ENCODE measurements around the gene KISS1. TPM values are rescaled to one million over a fixed set of nuclear protein-coding genes. Genes with fewer than 3 reads are reported as not detected.
"Not testable (repeated sequence)": the region's sequence is repeated elsewhere in the genome, so short reads cannot be mapped to it uniquely, and the experiment has no call there.

The KISS1 gene
- polyA plus RNA-seq, 1 of the 3 experiments (the other 2 are of a cell fraction), result 0.10 TPM

DNA sequence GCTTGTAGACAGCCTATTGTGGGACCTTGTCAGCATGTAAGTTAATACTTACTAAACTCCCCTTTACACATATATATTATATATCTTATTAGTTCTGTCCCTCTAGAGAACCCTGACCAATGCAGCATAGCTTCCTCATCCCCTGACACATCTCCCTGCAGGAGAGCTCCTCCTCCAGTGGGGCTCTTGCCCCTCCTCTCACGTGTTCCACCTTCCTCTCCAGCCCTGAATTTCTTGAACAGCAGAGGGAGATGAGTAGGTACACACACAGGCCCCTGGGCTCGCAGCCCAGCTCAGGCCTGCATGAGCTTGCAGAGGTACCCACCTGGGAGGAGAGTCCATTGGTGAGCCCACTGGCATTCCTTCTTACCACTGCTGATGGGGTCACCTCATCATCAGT lies 44.8 kb upstream of the KISS1 start:
- Histone ChIP-seq H3K27me3 (ENCODE audit: insufficient read depth) (no peaks in the 10 kb centered on the region), H3K4me1 (ENCODE audit: control insufficient read depth in 1 of 2, insufficient read depth in 2 of 2, low read depth in 1 of 2, low read length in 1 of 2) (no peaks in the 10 kb centered on the region), H3K9me2 (no peaks in the 10 kb centered on the region), H3K9ac (no peak overlapping the region), H3K27ac (ENCODE audit: low read depth in 2 of 2, low read length in 1 of 2) (no peak overlapping the region), H3K4me2 (no peak overlapping the region), H4K20me1 (ENCODE audit: insufficient read depth) (no peaks in the 10 kb centered on the region), H3K79me2 (ENCODE audit: insufficient read depth) (no peaks in the 10 kb centered on the region), H2AFZ (ENCODE audit: low read depth) (no peak overlapping the region), H3F3A (replicated peaks; ENCODE audit: insufficient read depth) (no peaks in the 10 kb centered on the region), H3K36me3 (replicated peaks in 1 of 2; ENCODE audit: control insufficient read depth in 1 of 2, insufficient read depth in 2 of 2, low read length in 1 of 2) (peaks cover 0 to 3% of the 10 kb centered on the region in 2 experiments), H3K9me3 (no peaks in the 10 kb centered on the region), H3K4me3 (ENCODE audit: low read depth in 2 of 2, low read length in 1 of 2) (no peak overlapping the region)
- TF ChIP-seq CHD2 (IDR thresholded peaks at IDR 0.05; ENCODE audit: low read length, partially characterized antibody), result no peak
- TF ChIP-seq ELF1 (IDR thresholded peaks at IDR 0.05), result no peak
- no peak for DNase-seq
- 40% methylated on average over 2 of the region's 2 CpGs for WGBS (ENCODE audit: low lambda C conversion rate)
- ChIA-PET POLR2A (no interaction called here), CTCF (interaction anchor here (0.8 to 1.4 kb wide), 4 partner anchors 14 to 123 kb away, joined by 3 to 5 read pairs (median 3); no protein-coding TSS in a partner anchor)

DNA sequence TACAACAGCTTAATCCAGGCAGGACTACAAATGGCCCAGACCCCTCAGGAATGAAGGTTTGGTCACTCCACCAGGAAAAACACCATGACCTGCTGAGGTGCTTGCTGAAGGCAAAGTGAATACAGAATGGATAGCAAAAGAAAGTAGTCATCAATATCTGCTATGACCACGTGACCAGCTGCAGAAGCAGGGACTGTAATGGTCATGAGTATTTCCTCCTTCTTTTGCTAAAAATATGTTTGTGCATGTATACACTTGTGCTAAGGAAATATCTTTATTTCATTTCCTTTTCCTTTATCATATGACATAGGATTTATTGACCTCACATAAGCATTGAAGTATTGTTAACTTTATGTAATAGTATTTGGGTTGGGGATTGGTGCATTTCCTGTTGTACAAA lies 43.9 kb upstream of the KISS1 start:
- no peak overlapping the region for H3K9ac ChIP-seq
- TF ChIP-seq MXI1 (IDR thresholded peaks at IDR 0.05; ENCODE audit: low read depth, low read length) (no peak), FOXJ3 (CRISPR knock-in tag; IDR thresholded peaks at IDR 0.05) (no peak), TCF12 (IDR thresholded peaks at IDR 0.05) (no peak), TAF1 (IDR thresholded peaks at IDR 0.05; ENCODE audit: borderline replicate concordance, low read depth, low read length) (no peak), RAD21 (IDR thresholded peaks at IDR 0.05; ENCODE audit: low read length) (no peak), ELF1 (IDR thresholded peaks at IDR 0.05) (no peak), GATA2 (CRISPR knock-in tag; IDR thresholded peaks at IDR 0.05) (no peak), SIN3A (IDR thresholded peaks at IDR 0.05; ENCODE audit: borderline replicate concordance, low read depth, low read length) (no peak), RCOR1 (IDR thresholded peaks at IDR 0.05; ENCODE audit: low read length) (no peak), CHD2 (IDR thresholded peaks at IDR 0.05; ENCODE audit: low read length, partially characterized antibody) (no peak)
- TF ChIP-seq, protein P1, sequence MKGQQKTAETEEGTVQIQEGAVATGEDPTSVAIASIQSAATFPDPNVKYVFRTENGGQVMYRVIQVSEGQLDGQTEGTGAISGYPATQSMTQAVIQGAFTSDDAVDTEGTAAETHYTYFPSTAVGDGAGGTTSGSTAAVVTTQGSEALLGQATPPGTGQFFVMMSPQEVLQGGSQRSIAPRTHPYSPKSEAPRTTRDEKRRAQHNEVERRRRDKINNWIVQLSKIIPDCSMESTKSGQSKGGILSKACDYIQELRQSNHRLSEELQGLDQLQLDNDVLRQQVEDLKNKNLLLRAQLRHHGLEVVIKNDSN (IDR thresholded peaks at IDR 0.05; ENCODE audit: borderline replicate concordance, low read depth), result no peak
- TF ChIP-seq, protein P2, sequence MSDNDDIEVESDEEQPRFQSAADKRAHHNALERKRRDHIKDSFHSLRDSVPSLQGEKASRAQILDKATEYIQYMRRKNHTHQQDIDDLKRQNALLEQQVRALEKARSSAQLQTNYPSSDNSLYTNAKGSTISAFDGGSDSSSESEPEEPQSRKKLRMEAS (IDR thresholded peaks at IDR 0.05; ENCODE audit: low read depth), result no peak
- POLR2A ChIA-PET, result no interaction called here

DNA sequence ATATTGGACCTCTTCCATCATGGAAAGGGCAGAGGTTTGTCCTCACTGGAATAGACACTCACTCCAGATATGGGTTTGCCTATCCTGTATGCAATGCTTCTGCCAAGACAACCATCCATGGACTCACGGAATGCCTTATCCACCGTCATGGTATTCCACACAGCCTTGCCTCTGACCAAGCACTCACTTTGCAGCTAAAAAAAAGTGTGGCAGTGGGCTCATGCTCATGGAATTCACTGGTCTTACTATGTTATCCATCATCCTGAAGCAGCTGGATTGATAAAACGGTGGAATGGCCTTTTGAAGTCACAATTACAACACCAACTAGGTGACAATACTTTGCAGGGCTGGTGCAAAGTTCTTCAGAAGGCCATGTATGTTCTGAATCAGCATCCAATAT lies 43.1 kb upstream of the KISS1 start:
- H3K9me3 ChIP-seq; H3K4me1 ChIP-seq (ENCODE audit: control insufficient read depth in 1 of 2, insufficient read depth in 2 of 2, low read depth in 1 of 2, low read length in 1 of 2); H4K20me1 ChIP-seq (ENCODE audit: insufficient read depth); H3K79me2 ChIP-seq (ENCODE audit: insufficient read depth); H3K36me3 ChIP-seq (replicated peaks in 1 of 2; ENCODE audit: control insufficient read depth in 1 of 2, insufficient read depth in 2 of 2, low read length in 1 of 2); H3K9me2 ChIP-seq; H3K4me3 ChIP-seq (ENCODE audit: low read depth in 2 of 2, low read length in 1 of 2); DNase-seq; H2AFZ ChIP-seq (ENCODE audit: low read depth); H3K4me2 ChIP-seq; H3F3A ChIP-seq (replicated peaks; ENCODE audit: insufficient read depth); H3K9ac ChIP-seq; H3K27me3 ChIP-seq (ENCODE audit: insufficient read depth); H3K27ac ChIP-seq (ENCODE audit: low read depth in 2 of 2, low read length in 1 of 2); POLR2A ChIA-PET: not testable (repeated sequence)
- CTCF ChIA-PET, result interaction anchor here (1.6 kb wide), 1 partner anchor 19 kb away, joined by 3 read pairs; no protein-coding TSS in a partner anchor
- 66% methylated on average over 3 of the region's 3 CpGs for WGBS (ENCODE audit: low lambda C conversion rate)

More for the DNA sequence above, 43.9 kb upstream of the KISS1 start:
- H3K9me2 ChIP-seq, result no peaks in the 10 kb centered on the region
- no peaks in the 10 kb centered on the region for H3K79me2 ChIP-seq (ENCODE audit: insufficient read depth)
- CTCF ChIA-PET, result interaction anchor here (1.3 to 1.4 kb wide), 2 partner anchors 18 to 78 kb away, joined by 3 to 5 read pairs; no protein-coding TSS in a partner anchor
- H4K20me1 ChIP-seq (ENCODE audit: insufficient read depth), result no peaks in the 10 kb centered on the region
- WGBS (ENCODE audit: low lambda C conversion rate), result 41% methylated on average over 1 of the region's 1 CpG
- no peaks in the 10 kb centered on the region for H3K27me3 ChIP-seq (ENCODE audit: insufficient read depth)
- H3K4me1 ChIP-seq (ENCODE audit: control insufficient read depth in 1 of 2, insufficient read depth in 2 of 2, low read depth in 1 of 2, low read length in 1 of 2), result no peaks in the 10 kb centered on the region
- no peak overlapping the region for H3K4me2 ChIP-seq
- no peak overlapping the region for H2AFZ ChIP-seq (ENCODE audit: low read depth)
- no peaks in the 10 kb centered on the region for H3F3A ChIP-seq (replicated peaks; ENCODE audit: insufficient read depth)
- no peaks in the 10 kb centered on the region for H3K9me3 ChIP-seq
- no peak overlapping the region for H3K27ac ChIP-seq (ENCODE audit: low read depth in 2 of 2, low read length in 1 of 2)
- no peak for DNase-seq
- H3K4me3 ChIP-seq (ENCODE audit: low read depth in 2 of 2, low read length in 1 of 2), result no peak overlapping the region
- H3K36me3 ChIP-seq (replicated peaks in 1 of 2; ENCODE audit: control insufficient read depth in 1 of 2, insufficient read depth in 2 of 2, low read length in 1 of 2), result peaks cover 0 to 3% of the 10 kb centered on the region in 2 experiments

DNA sequence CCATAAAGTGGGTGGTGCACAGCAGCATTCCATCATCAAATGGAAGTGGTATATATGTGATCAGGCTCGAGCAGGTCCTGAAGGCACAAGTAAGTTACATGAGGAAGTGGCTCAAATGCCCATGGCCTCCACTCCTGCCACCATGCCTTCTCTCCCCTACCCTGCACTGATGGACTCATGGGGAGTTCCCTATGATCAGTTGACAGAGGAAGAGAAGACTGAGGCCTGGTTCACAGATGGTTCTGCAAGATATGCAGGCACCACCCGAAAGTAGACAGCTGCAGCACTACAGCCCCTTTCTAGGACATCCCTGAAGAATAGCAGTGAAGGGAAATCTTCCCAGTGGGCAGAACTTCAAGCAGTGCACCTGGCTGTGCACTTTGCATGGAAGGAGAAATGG lies 42.2 kb upstream of the KISS1 start:
- H3K4me2 ChIP-seq; POLR2A ChIA-PET; H3K9me3 ChIP-seq; H3K9ac ChIP-seq; H3K79me2 ChIP-seq (ENCODE audit: insufficient read depth); H4K20me1 ChIP-seq (ENCODE audit: insufficient read depth); H3K27ac ChIP-seq (ENCODE audit: low read depth in 2 of 2, low read length in 1 of 2); H3K9me2 ChIP-seq; H2AFZ ChIP-seq (ENCODE audit: low read depth); H3K27me3 ChIP-seq (ENCODE audit: insufficient read depth); DNase-seq; H3K4me1 ChIP-seq (ENCODE audit: control insufficient read depth in 1 of 2, insufficient read depth in 2 of 2, low read depth in 1 of 2, low read length in 1 of 2); H3K36me3 ChIP-seq (replicated peaks in 1 of 2; ENCODE audit: control insufficient read depth in 1 of 2, insufficient read depth in 2 of 2, low read length in 1 of 2); H3F3A ChIP-seq (replicated peaks; ENCODE audit: insufficient read depth); H3K4me3 ChIP-seq (ENCODE audit: low read depth in 2 of 2, low read length in 1 of 2): not testable (repeated sequence)
- CTCF ChIA-PET, result interaction anchor here (1.6 kb wide), 1 partner anchor 20 kb away, joined by 3 read pairs; no protein-coding TSS in a partner anchor
- 35% methylated on average over 2 of the region's 2 CpGs for WGBS (ENCODE audit: low lambda C conversion rate)

DNA sequence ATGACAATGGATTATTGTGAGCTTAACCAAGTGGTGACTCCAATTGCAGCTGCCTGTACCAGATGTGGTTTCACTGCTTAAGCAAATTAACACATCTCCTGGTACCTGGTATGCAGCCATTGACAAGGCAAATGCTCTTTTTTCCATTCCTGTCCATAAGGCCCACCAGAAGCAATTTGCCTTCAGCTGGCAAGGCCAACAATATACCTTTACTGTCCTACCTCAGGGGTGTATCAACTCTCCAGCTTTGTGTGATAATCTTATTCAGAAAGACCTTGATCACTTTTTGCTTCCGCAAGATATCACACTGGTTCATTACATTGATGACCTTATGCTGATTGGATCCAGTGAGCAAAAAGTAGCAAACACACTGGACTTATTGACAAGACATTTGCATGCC lies 41.2 kb upstream of the KISS1 start:
- ChIA-PET POLR2A (interaction anchor here (1.2 to 1.4 kb wide), 2 partner anchors 19 to 122 kb away, joined by 3 read pairs; partner anchors contain the start of gene PLEKHA6), CTCF (interaction anchor here (0.7 to 2.3 kb wide), 6 partner anchors 19 to 126 kb away, joined by 3 to 9 read pairs (median 6); no protein-coding TSS in a partner anchor)
- not testable (repeated sequence) for H3K9me3 ChIP-seq; H3K27me3 ChIP-seq (ENCODE audit: insufficient read depth); H2AFZ ChIP-seq (ENCODE audit: low read depth); H3K36me3 ChIP-seq (replicated peaks in 1 of 2; ENCODE audit: control insufficient read depth in 1 of 2, insufficient read depth in 2 of 2, low read length in 1 of 2); H3K4me2 ChIP-seq; H3K4me1 ChIP-seq (ENCODE audit: control insufficient read depth in 1 of 2, insufficient read depth in 2 of 2, low read depth in 1 of 2, low read length in 1 of 2); H4K20me1 ChIP-seq (ENCODE audit: insufficient read depth); H3K79me2 ChIP-seq (ENCODE audit: insufficient read depth); DNase-seq; H3K27ac ChIP-seq (ENCODE audit: low read depth in 2 of 2, low read length in 1 of 2); H3F3A ChIP-seq (replicated peaks; ENCODE audit: insufficient read depth); H3K9me2 ChIP-seq; H3K4me3 ChIP-seq (ENCODE audit: low read depth in 2 of 2, low read length in 1 of 2); H3K9ac ChIP-seq
- WGBS (ENCODE audit: low lambda C conversion rate), result 82% methylated on average over 1 of the region's 1 CpG

All from SK-N-SH (cell line).